ELF-1 (cell line): Measurements from ENCODE around the gene EPSTI1.

Experiments
- DNase-seq: peaks from one replicate; pipeline ENCODE4 v3.0.0-alpha.2; 2016; ENCODE audit warnings: low read depth, low spot score

The EPSTI1 gene

DNA sequence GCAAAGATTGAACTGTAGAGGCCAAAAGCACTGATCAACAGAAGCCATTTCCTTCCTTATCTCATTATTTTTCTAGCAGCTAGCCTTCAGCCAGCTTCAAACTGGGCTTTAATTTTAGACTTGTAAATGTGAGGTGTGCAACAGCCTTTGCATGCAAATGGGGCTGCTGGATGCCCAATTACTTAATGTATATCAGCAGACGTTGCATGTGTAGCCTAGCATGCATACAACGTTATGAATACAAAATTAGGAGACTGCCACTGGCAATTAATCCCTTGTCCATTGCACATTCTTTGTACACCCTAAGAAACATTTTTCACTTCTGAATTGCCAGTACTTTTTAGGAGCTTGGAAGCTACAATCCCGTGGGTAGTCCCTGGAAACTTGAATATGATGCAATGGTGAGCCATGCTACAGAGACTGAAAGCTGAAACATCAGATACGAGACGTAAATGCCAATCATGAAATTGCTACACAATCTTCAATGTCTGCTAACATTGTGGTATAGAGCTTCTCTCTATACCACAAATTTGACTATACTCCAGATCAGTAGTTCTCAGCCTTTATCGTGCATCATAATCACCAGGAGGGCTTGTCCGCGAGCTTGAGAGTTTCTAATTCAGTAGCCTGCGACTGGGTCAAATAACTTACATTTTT is 20.2 kb downstream of the EPSTI1 start:
- DNase-seq: no peak

DNA sequence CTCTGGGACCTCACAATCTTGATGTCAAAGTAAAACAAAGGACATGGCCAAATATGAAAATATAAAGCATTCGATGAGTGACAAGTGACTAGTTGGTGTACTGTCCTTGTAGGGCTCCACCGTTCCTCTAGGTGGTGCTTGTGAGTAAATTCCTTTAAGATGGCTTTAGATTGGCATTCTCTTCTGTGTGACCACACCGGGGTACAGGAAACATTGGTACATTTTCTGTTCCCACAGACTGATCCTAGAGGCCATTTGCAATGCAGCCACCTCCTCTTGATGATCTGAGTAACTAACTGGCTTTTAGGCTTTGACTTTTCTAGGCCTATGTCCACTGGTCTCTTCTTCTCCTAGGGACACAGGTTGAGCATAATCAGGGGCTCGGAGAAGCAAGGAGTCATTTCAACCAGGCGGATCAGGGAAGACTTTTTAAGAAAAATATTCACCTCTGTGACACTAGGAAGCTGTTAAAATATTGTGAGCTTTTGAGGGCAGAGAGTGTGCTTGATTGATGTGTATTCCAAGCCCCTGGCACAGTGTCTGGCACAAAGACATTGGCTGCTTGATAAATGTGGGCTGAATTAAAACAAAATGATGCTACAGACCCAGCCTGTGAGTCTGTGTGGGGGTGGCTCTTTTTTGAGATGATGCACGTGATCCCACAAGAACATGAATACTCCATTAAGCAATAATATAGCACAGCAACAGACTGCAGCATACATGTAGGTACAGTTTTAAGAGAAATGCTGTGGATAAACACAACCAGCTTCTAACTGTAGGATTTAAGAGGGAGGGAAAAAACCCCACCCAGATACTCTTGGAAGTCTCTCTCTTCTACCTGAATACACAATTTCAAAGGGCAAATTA is 21.0 kb downstream of the EPSTI1 start:
- peak; percentile 44 for DNase-seq

DNA sequence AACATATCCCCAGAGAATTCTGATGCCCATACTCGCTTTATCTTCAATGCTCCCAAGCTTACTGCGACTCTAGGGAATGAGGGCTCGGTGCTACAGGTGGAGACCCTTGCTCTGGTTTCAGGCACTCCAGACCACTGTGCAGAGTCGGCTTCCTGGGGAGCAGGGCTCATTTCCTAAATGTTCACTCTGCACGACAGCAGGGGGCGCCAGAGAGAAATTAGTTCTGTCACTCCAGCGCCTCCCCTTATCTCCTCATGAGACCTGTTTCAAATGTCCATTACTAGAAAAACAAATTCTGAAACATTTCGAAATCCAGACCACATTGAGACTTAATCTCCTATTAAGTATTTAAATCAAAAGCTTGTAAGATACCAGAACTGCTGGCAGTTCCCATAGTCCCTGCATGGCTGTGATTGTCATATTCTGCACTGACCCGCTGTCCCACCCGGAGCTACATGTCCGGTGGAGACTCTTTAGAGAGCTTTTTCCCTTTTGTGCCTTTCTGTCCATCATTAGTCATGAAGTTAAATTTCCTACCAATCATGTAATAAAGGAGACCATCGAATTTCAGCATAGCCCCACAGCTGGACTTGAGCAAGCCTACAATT is 22.4 kb downstream of the EPSTI1 start:
- peak; percentile 88 for DNase-seq

DNA sequence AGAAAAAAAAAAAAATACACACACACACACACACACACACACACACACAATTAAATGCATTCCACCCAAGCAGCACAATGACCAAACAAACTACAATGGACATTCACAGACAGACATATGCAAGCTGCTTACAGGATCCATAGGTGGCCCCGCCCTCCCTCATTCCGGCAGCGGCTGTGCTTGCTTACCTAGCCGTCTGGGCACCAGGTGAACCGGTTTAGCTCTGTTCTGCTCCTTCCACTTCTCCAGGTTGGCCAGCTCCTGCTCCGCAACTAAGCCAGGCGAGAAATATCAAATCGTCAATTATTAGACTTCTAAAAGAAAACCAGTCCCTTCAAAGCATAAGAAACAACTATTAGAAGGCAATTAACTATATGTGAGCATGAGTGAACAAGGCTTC is 23.1 kb downstream of the EPSTI1 start:
- DNase-seq: peak; percentile 83

- DNase-seq: no peak
These were observed 24.4 kb downstream of the EPSTI1 start for GRCh38 chr13:42967660-42968059.

DNA sequence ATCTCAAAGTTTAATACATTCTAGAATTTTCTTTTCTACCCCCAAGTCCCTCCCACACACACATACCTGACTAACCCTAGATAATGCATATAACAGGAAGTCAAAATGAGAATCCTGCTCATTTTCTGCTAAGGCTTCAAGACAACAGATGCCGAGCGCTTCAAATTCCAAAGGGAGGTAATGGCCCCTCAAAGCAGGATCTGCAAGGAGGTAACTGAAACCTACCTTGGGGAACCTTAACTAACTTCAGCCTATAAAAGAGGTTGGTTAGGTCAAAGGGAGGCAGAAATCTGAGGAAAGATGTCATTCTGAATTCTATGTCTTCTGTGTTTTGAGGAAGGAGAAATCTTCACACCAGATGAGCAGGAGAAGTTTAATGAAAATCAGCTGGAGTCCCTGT is 26.8 kb downstream of the EPSTI1 start:
- DNase-seq: no peak

DNA sequence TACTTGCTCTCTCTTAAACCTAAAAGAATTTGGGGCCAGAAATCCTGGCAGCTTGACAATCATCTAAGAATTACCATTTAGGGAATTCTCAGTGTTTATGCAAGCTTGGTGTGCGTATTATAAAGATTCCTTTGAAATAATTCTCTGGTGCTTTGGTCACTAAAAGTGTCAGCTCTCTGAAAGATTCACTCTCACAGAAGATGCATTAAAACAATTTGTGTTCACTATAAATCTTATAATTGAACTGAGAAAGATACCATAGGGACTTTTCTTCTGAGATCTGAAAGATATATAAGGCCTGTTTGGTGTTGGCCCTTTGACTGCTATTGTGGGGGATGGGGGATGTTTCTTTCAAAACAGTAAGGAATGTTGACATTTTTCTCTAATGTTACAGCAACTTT is 27.3 kb downstream of the EPSTI1 start:
- no peak for DNase-seq

- no peak for DNase-seq
These were observed 32.4 kb downstream of the EPSTI1 start for GRCh38 chr13:42959615-42960014.

DNA sequence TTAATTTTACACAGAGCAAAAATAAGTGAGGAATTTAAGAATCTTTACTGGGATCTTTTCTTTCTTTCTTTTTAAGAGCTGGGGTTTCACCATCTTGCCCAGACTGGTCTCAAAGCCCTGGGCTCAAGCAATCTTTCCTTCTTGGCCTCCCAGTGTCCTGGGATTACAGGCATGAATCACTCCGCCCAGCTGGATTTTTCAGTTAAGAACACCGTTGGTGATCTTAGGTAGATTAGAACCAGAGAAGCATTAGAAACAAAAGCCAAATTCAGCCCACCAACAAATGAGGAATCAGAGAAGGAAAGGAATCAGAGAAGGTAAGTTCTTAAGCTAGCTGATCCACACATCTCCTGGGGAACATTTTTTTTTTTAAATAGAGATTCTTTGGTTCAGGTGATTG is 34.2 kb downstream of the EPSTI1 start:
- DNase-seq: no peak

DNA sequence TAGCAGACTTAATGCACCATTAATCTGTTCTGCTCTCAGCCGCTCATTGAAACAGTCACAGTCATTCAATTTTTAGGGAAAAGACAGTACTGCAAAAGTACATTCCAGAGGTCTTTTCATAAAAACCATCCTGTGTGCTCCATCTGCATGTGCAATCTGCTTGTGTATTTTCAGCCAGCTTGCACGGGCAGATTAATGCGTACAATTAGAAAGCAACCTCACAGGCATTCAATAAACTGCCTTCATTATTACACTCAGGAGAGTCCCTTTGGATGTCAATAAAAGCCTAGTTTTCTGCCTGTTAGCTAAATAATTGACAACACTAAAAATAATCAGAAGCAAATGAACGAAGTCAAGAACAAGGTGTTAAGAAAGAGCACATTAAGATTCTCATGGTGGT is 41.9 kb downstream of the EPSTI1 start:
- no peak for DNase-seq

- DNase-seq: no peak
These were observed 44.1 kb downstream of the EPSTI1 start for GRCh38 chr13:42947925-42948324.

DNA sequence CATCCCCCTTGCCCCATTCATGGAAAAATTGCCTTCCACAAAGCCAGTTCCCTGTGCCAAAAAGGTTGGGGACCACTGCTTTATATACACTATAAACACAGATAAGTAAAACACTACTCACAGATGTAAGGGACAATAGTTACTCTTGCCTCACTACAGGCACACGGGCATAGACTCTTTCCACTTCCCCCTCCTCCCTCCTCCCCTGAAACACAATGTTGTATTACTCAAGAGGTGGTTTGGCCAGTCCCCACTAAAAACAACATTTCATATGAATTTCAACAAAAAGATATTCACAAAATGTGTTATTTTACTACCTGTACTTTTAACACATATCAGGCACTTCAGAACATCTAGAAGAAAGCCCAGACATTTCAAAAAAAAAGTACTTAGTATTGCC is 45.1 kb downstream of the EPSTI1 start:
- no peak for DNase-seq

GRCh38 chr13:42929886-42930535 is 62.0 kb downstream of the EPSTI1 start:
- no peak for DNase-seq

DNA sequence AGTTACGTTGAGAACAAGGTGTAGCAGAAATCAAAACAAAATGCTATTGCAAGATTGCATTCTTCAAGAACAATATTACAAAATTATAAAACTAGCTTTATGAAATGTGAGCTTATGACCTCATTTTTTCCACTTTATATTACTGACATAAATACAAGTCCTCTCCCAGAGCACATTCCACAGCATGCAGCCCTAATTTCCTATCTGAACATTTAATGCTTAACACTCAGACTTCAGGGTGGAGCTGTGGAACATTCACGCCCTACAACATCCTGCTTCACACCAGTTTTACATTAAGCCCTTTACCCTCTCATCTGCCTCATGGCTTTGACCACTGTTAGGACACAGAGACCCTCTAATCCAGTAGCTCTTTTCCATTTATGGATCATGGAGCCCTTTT is 65.5 kb downstream of the EPSTI1 start:
- DNase-seq: no peak

GRCh38 chr13:42926043-42926442 is 66.0 kb downstream of the EPSTI1 start:
- no peak for DNase-seq

DNA sequence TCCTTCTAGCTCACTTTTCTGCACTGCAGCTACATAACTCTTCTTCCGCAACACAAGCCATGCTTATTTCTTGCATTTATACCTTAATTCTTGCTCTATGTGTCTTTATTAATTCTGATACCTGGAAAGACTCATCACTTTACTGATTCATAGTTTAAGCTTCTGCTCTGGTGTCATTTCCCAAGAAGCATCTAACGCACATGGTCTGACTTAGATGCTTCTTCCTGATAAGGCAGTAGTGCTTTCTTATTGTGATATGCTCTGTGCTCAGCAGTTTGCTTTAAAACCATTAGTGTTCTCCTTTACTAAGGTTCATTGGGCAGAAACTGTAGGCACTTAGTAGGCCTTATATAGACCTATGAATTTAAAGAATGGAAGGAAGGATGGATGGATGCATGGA is 66.4 kb downstream of the EPSTI1 start:
- no peak for DNase-seq

DNA sequence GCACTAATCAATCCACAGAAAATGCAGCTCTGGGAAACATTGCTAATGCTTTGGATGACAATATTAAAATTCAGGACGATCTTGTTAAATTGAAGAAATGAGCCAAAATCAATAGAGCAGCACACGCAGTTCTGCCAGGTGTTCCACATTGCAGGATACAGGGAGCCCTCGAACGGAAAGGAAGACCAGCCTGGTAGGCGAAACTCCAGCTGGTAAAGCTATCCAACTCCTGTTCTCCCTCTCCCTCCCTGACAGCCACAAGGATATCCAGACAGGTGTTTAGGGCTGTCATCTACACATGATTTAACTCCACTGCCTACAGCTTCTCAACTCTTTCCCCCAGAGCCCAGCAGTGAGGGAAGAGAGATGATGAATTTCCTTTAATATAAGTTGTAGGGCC is 67.7 kb downstream of the EPSTI1 start:
- no peak for DNase-seq

DNA sequence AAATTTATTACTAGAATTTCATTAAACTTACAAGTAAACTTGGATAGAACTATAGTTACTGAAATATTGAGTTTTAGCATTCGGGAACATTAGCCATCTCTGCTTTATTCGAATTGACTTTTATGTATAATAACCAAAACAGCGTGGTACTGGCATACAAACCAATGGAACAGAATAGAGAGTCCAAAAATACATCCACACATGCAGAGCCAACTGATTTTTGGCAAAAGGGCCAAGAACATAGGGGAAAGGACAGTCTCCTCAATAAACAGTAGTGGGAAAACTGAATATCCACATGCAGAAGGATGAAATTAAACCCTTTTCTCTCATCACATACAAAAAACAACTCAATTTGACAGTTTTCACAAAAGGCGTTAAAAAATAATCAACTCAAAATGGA is 84.3 kb downstream of the EPSTI1 start:
- DNase-seq: no peak

DNA sequence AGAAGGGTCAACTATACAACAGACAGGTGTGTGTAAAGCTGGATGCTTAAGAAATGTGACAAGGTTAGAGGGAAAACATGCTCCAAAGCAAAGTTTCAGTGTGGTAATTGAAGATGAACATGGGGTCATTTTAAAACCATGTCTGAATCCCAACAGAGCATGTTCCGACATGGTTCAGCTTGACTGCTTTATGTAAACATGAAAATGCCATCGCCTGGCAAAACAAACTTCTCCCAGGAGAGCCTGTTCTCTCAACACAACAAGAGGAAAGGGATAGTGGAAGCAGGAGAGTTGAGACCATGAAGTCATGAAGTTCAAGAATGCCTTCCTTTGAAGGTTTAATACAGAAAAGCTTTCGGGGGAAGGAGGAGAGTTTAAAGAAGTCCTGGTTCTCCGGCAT is 85.8 kb downstream of the EPSTI1 start:
- DNase-seq: no peak

DNA sequence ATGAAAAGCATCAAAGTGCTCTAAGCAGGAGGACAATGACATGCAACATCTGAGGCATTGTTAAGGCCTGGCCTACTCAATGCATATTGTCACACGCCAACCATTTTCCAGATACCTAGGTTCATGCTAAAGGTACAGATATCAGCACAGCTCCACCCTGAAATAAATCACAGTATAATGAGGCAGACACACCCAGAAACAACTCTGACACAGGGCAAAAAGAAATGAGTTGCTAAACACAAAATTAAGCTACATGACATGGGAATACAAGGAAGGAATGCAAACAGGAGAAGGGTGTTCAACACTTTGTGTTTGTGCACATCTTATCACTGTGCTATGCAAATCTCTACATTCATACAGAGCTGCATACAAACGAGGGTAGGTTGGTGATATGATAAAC is 86.5 kb downstream of the EPSTI1 start:
- no peak for DNase-seq

DNA sequence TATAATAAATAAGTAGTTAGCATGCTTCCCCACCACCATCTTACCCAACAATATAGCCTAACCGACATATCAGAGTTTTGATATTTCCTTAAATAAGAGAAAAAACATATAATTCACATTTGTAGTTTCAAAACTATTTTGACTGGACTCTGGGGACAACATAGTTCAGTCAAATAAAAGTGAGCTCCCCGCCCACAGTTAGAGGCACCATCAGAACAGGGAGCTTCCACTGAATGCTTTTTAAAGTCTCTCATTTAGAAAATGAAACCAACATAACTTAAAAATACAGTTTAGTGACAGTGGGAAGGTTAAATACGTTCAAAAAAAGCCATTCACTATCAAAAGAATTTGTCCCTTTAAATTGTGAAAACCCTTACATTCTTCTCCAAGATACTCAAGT is 92.8 kb downstream of the EPSTI1 start:
- no peak for DNase-seq

- DNase-seq: no peak
These were observed 96.3 kb downstream of the EPSTI1 start for GRCh38 chr13:42895776-42896175.
